ENCODE data around the gene MARCO.
"Not testable (repeated sequence)": the region's sequence is repeated elsewhere in the genome, so short reads cannot be mapped to it uniquely, and the experiment has no call there.

Gene MARCO

DNA sequence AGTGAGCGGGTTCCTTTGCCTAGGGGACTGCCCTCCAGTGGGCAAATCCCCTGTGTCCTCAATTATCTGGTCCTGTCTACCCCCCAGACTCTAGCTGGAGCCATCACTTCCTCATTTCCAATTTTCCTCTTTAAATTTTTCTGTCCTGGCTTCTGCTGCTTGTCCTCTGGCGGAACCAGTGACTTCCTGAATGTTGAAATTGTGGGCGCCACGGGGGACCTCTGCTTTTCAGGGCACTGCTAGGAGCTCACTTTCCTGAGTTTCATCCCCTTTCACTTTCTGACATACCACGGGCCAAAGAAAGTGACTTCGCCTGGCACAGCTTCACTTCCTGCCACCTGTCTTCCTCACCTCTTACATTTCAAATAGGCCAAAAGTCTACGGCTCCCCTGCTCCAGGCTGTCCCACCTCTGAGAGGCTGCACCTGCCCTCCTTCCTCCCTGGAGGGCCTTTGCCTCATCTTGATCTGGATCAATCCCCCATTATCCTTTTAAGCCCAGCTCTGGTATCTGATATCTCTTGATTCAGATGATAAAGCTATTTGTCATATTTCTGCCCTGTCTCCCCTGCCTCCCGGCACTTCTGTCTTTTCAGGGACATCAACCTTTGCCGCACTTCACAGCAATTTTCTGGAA lies 1.4 kb upstream of the MARCO start:
- DNase-seq (ENCODE audit: insufficient read length, low spot score): no peak
- FAIRE-seq: no peak
- TF ChIP-seq CTCF (IDR thresholded peaks at IDR 0.05; ENCODE audit: insufficient read depth, missing control alignments): no peak

GRCh38 chr2:118943286-118943685 lies 1.3 kb downstream of the MARCO start:
- no peak for TF ChIP-seq CTCF (IDR thresholded peaks at IDR 0.05; ENCODE audit: insufficient read depth, missing control alignments)
- no peak for FAIRE-seq
- no peak for DNase-seq (ENCODE audit: insufficient read length, low spot score)

- FAIRE-seq: no peak
- no peak for TF ChIP-seq CTCF (IDR thresholded peaks at IDR 0.05; ENCODE audit: insufficient read depth, missing control alignments)
- DNase-seq (ENCODE audit: insufficient read length, low spot score): no peak
These were observed 3.9 kb downstream of the MARCO start for GRCh38 chr2:118945881-118946280.

GRCh38 chr2:118948266-118948665 lies 6.3 kb downstream of the MARCO start:
- not testable (repeated sequence) for DNase-seq (ENCODE audit: insufficient read length, low spot score); FAIRE-seq

DNA sequence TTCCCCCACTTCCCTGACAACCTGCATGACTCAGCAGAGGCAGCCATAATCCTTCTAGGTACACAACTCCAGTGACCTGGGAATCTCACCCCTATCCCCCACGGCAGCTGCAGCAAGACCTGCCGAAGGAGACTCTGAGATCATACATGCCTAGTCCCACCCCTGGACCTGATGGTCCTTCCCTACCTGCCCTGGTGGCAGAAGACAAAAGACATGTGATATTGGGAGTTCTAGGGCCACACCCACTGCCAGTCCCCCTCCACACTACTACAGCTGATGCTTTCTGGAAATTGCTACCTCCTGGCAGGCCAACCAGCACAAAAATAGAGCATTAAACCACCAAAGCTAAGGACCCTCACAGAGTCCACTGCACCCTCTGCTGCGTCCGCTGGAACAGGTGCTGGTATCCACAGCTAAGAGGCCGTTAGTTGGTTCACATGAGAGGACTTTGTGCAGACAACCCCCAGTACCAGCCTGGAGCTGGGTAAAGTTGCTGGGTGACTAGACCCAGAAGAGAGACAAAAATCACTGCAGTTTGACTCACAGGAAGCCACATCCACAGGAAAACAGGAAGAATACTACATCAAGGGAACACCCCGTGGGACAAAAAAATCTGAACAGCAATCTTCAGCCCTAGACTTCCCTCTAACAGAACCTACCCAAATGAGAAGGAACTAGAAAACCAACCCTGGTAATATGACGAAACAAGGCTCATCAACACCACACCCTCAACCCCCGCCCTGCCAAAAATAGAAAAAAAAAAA lies 12.5 kb downstream of the MARCO start:
- no peak for FAIRE-seq
- TF ChIP-seq CTCF (IDR thresholded peaks at IDR 0.05; ENCODE audit: insufficient read depth, missing control alignments): no peak

GRCh38 chr2:118965737-118966136 lies 23.7 kb downstream of the MARCO start:
- FAIRE-seq (no peak), DNase-seq (ENCODE audit: insufficient read length, low spot score) (no peak)
- no peak for TF ChIP-seq CTCF (IDR thresholded peaks at IDR 0.05; ENCODE audit: insufficient read depth, missing control alignments)

More for the DNA sequence above, 12.5 kb downstream of the MARCO start:
- DNase-seq (ENCODE audit: insufficient read length, low spot score): no peak

DNA sequence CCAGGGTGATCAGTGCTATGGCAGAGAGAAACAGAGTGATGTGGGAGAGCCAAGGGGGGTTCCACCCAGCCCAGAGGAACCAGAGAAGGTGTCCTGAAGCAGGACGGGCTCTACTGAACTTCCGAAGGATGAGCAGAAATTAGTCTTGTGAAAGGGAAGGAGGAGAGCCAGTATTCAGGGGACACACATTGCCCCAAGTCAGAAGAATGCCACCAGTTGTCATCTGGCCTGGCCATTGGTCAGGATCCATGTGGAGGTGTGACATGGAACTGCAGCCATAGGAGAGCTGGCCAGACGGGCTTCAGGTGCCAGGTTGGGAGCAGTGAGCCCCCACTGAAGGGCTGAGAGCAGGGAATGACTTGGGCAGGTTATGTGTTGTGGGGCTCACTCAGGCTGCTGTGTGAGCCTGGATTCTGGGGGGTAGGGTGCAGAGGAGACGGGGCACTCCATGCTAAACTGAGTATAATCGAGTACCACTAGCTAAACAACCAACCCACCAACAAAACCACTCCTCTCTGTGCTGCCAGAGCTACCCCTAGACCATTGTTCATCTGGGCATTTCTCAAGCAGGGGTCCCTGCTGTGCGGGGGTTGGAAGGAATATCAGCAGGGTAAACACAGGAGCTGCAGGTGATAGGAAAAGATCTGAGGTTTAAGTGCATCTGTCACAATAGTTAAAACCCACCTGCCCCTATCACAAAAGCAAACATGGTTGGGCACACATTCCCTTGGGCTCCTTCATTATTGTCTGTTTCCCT lies 25.3 kb downstream of the MARCO start:
- TF ChIP-seq CTCF (IDR thresholded peaks at IDR 0.05; ENCODE audit: insufficient read depth, missing control alignments): no peak
- FAIRE-seq: no peak
- no peak for DNase-seq (ENCODE audit: insufficient read length, low spot score)
